A549 (cell line): ENCODE data around the gene PSMA2. TPM values are rescaled to one million over a fixed set of nuclear protein-coding genes. Genes with fewer than 3 reads are reported as not detected.

ENCODE experiments used
- ATAC-seq, 2 experiments: fragments of 200-7000 bp in 1 of 2; fragments of >200 bp in 1 of 2; cut with Nextera tagmentation in 1 of 2; cut with Tn5 transposase in 1 of 2; 3 replicates each; pipeline versions ENCODE4 v1.8.0 to v1.9.1; 2018 to 2020; ENCODE audit warnings: mild to moderate bottlenecking in 1 of 2, moderate library complexity in 1 of 2
- CTCF ChIA-PET: fragments of 300-600 bp; sonication (Branson Sonifier 250); formaldehyde crosslinking; extraction: SDS; loops from one replicate; lab custom pipeline; 2021; ENCODE audit warnings: antibody characterized with exemption, inconsistent platforms; lab: Yijun Ruan, JAX
- POLR2A ChIA-PET: fragments of 350-600 bp; formaldehyde crosslinking; extraction: SDS; loops from one replicate; lab custom pipeline; 2021; ENCODE audit warnings: antibody characterized with exemption, inconsistent platforms; lab: Yijun Ruan, JAX
- DNase-seq, 2 experiments: peaks; one replicate each; pipeline versions ENCODE4 v3.0.0 to v3.0.0-alpha.2; 2011 to 2016; ENCODE audit warnings: low read depth in 1 of 2, low spot score in 1 of 2
- FAIRE-seq: peaks from 2 replicates; lab custom pipeline; 2011; peaks lifted over from hg19 to GRCh38; lab: Jason Lieb, UNC
- H3K27ac ChIP-seq, 2 experiments: fragments of >200 bp; sonication (Bioruptor Twin); formaldehyde crosslinking; 3 replicates each; pipeline ENCODE4 v1.5.1; 2016 to 2017
- H3K4me1 ChIP-seq: fragments of >200 bp; sonication (Bioruptor Twin); formaldehyde crosslinking; 3 replicates; pipeline ENCODE4 v1.6.1; 2016
- H3K4me2 ChIP-seq: fragments of >200 bp; sonication (Bioruptor Twin); formaldehyde crosslinking; 3 replicates; pipeline ENCODE4 v1.6.1; 2016
- H3K4me3 ChIP-seq: fragments of >200 bp; sonication (Bioruptor Twin); formaldehyde crosslinking; 3 replicates; pipeline ENCODE4 v1.5.1; 2016
- H3K9me3 ChIP-seq: fragments of >200 bp; sonication (Bioruptor Twin); formaldehyde crosslinking; 3 replicates; pipeline ENCODE4 v1.6.1; 2016
- ATOH8 ChIP-seq: fragments of 250-450 bp; sonication (Bioruptor Pico); IDR thresholded peaks from 2 replicates; pipeline ENCODE4 v1.5.0; 2020; ENCODE audit warnings: low read depth, mild to moderate bottlenecking, moderate library complexity
- BCL3 ChIP-seq: fragments of >200 bp; sonication (Bioruptor Twin); formaldehyde crosslinking; IDR thresholded peaks from 3 replicates; pipeline ENCODE4 v1.6.1; 2016
- BHLHE40 ChIP-seq: IDR thresholded peaks from 2 replicates; pipeline ENCODE4 v1.6.1; 2012; ENCODE audit warnings: low read depth, low read length, inconsistent platforms
- CBX2 ChIP-seq: fragments of 200-600 bp; sonication (generic); IDR thresholded peaks from 2 replicates; pipeline ENCODE4 v1.6.1; 2016; ENCODE audit warnings: low read depth, mild to moderate bottlenecking, borderline replicate concordance
- CHD2 ChIP-seq: fragments of 150-350 bp; IDR thresholded peaks from 2 replicates; pipeline ENCODE4 v1.6.1; 2014; ENCODE audit warnings: low read length; ENCODE audit not compliant: partially characterized antibody
- CTCF ChIP-seq: fragments of >200 bp; sonication (Bioruptor Twin); formaldehyde crosslinking; IDR thresholded peaks from 3 replicates; pipeline ENCODE4 v1.5.1; 2016
- FOSL2 ChIP-seq, 2 experiments: fragments of 450-650 bp in 1 of 2; fragments of >200 bp in 1 of 2; sonication (Bioruptor Twin) in 1 of 2; formaldehyde crosslinking; IDR thresholded peaks; 2 replicates each; pipeline versions ENCODE4 v1.5.0 to v1.6.1; 2016 to 2020; ENCODE audit warnings: mild to moderate bottlenecking in 1 of 2, moderate library complexity in 1 of 2
- HMGXB4 ChIP-seq: fragments of 250-450 bp; sonication (Bioruptor Pico); IDR thresholded peaks from 2 replicates; pipeline ENCODE4 v1.5.0; 2021; ENCODE audit warnings: mild to moderate bottlenecking, moderate library complexity, borderline replicate concordance
- HOXB5 ChIP-seq: fragments of 250-450 bp; sonication (Bioruptor Pico); IDR thresholded peaks from 2 replicates; pipeline ENCODE4 v1.5.0; 2020; ENCODE audit warnings: mild to moderate bottlenecking, moderate library complexity
- KDM1A ChIP-seq: fragments of 200-600 bp; sonication (generic); IDR thresholded peaks from 2 replicates; pipeline ENCODE4 v1.6.1; 2016; ENCODE audit warnings: low read depth, mild to moderate bottlenecking
- KDM5A ChIP-seq: fragments of 200-600 bp; sonication (generic); IDR thresholded peaks from 2 replicates; pipeline ENCODE4 v1.6.1; 2016; ENCODE audit warnings: antibody characterized with exemption, mild to moderate bottlenecking
- RARB ChIP-seq: fragments of 250-450 bp; sonication (Bioruptor Pico); IDR thresholded peaks from 2 replicates; pipeline ENCODE4 v1.8.0; 2021; ENCODE audit warnings: mild to moderate bottlenecking, moderate library complexity
- REST ChIP-seq: fragments of 200-600 bp; sonication (generic); IDR thresholded peaks from 2 replicates; pipeline ENCODE4 v1.6.1; 2016; ENCODE audit warnings: antibody characterized with exemption, mild to moderate bottlenecking, moderate library complexity
- SREBF2 ChIP-seq: fragments of 450-650 bp; IDR thresholded peaks from 2 replicates; pipeline ENCODE4 v1.6.1; 2014; ENCODE audit warnings: mild to moderate bottlenecking, moderate library complexity
- TFCP2L1 ChIP-seq: fragments of 250-450 bp; sonication (Bioruptor Pico); IDR thresholded peaks from 2 replicates; pipeline ENCODE4 v1.5.0; 2021; ENCODE audit warnings: mild to moderate bottlenecking
- ZC3H11A ChIP-seq: fragments of 450-650 bp; IDR thresholded peaks from 2 replicates; pipeline ENCODE4 v1.6.1; 2014; ENCODE audit warnings: antibody characterized with exemption, mild to moderate bottlenecking
- ZFP36 ChIP-seq: fragments of 450-650 bp; IDR thresholded peaks from 2 replicates; pipeline ENCODE4 v1.6.1; 2014; ENCODE audit warnings: borderline replicate concordance; ENCODE audit not compliant: partially characterized antibody
- ZNF302 ChIP-seq: fragments of 250-450 bp; sonication (Bioruptor Pico); IDR thresholded peaks from 2 replicates; pipeline ENCODE4 v1.9.0; 2021; ENCODE audit warnings: inconsistent platforms, mild to moderate bottlenecking, moderate library complexity
- WGBS: methylation state at CpG from one replicate; pipeline ENCODE4 v1.1.6; 2017; ENCODE audit errors: missing lambda C conversion rate; 5-methylcytosine and 5-hydroxymethylcytosine counted together
- polyA plus RNA-seq, 4 experiments: library from polyadenylated mRNA; depleted of rRNA in 3 of 4; stranded (reverse); fragments of >200 nt; fragmentation: RNase III in 1 of 4; extraction: RNeasy Plus Mini Kit Qiagen cat#74134 plus additional on column Dnase treatment in 1 of 4; gene quantifications; 2 replicates in 3 of 4; 3 replicates in 1 of 4; pipeline ENCODE4 v1.2.3, GENCODE V29; 2011 to 2017

The PSMA2 gene
- polyA plus RNA-seq, 2 of the 4 experiments (the other 2 are of a cell fraction): 188 to 324 TPM

GRCh38 chr7:42914009-42914408 lies 18.0 kb downstream of the PSMA2 start:
- 76% methylated on average over 6 of the region's 6 CpGs for WGBS
- CTCF ChIA-PET: interaction anchor here (1.0 to 1.1 kb wide), 2 partner anchors 19 to 27 kb away, joined by 3 to 4 read pairs; no protein-coding TSS in a partner anchor
- TF ChIP-seq KDM5A: no peak
- TF ChIP-seq CTCF: no peak
- TF ChIP-seq RARB (CRISPR knock-in tag): no peak
- no peak for TF ChIP-seq ZFP36
- no peak for TF ChIP-seq TFCP2L1 (CRISPR knock-in tag)
- TF ChIP-seq BHLHE40: no peak
- TF ChIP-seq HOXB5 (CRISPR knock-in tag): no peak
- no peak for TF ChIP-seq BCL3
- no peak for TF ChIP-seq FOSL2 (IDR thresholded peaks at IDR 0.05)
- TF ChIP-seq FOSL2 (CRISPR knock-in tag; IDR thresholded peaks at IDR 0.05): no peak
- no peak for TF ChIP-seq CBX2
- no peak for TF ChIP-seq CHD2
- TF ChIP-seq SREBF2: no peak
- no peak for TF ChIP-seq ZC3H11A
- TF ChIP-seq ATOH8 (CRISPR knock-in tag): no peak
- TF ChIP-seq REST: no peak
- TF ChIP-seq ZNF302 (CRISPR knock-in tag): no peak
- no peak for TF ChIP-seq HMGXB4 (CRISPR knock-in tag)
- TF ChIP-seq KDM1A: no peak
- FAIRE-seq (no peak), ATAC-seq (no peak), DNase-seq (no peak)
- H3K4me2 ChIP-seq: no peak overlapping the region
- H3K4me1 ChIP-seq: peaks cover 11% of the 10 kb centered on the region
- no peak overlapping the region for H3K4me3 ChIP-seq
- POLR2A ChIA-PET: interaction anchor here (0.7 to 4.5 kb wide), 2 partner anchors 19 to 669 kb away, joined by 4 to 23 read pairs; partner anchors contain the start of genes MRPL32, PSMA2 and STK17A
- H3K9me3 ChIP-seq: no peaks in the 10 kb centered on the region
- no peak overlapping the region for H3K27ac ChIP-seq
